Endothelial cell (in vitro differentiated cells): Measurements from ENCODE around the gene SP7. TPM values are rescaled to one million over a fixed set of nuclear protein-coding genes. Genes with fewer than 3 reads are reported as not detected.
A peak's percentile ranks its signal among the peaks of the same experiment; 100 is the strongest.

Source experiments
- DNase-seq: peaks from one replicate; pipeline ENCODE4 v3.0.0; 2021; ENCODE audit warnings: low spot score
- H3K27ac Mint-ChIP-seq: one replicate; pipeline ENCODE4 v1.8.0; 2021; ENCODE audit warnings: mixed read lengths, inconsistent platforms; ENCODE audit not compliant: unreplicated experiment
- H3K27me3 Mint-ChIP-seq: one replicate; pipeline ENCODE4 v1.8.0; 2021; ENCODE audit warnings: mild to moderate bottlenecking, moderate library complexity, mixed read lengths, inconsistent platforms; ENCODE audit not compliant: unreplicated experiment
- H3K36me3 Mint-ChIP-seq: one replicate; pipeline ENCODE4 v1.8.0; 2021; ENCODE audit warnings: mild to moderate bottlenecking, low read depth, mixed read lengths, inconsistent platforms; ENCODE audit not compliant: unreplicated experiment
- H3K4me1 Mint-ChIP-seq: one replicate; pipeline ENCODE4 v1.8.0; 2021; ENCODE audit warnings: mild to moderate bottlenecking, mixed read lengths, inconsistent platforms; ENCODE audit not compliant: unreplicated experiment
- H3K4me3 Mint-ChIP-seq: one replicate; pipeline ENCODE4 v1.8.0; 2021; ENCODE audit warnings: mild to moderate bottlenecking, mixed read lengths, inconsistent platforms; ENCODE audit not compliant: unreplicated experiment
- H3K9me3 Mint-ChIP-seq: one replicate; pipeline ENCODE4 v1.8.0; 2021; ENCODE audit warnings: mixed read lengths, inconsistent platforms; ENCODE audit not compliant: unreplicated experiment
- total RNA-seq: library from RNA; stranded (reverse); fragmentation: NEBNext Ultra II Directional; extraction: Animal tissue kit (Norgen Biotek cat#: 25700); gene quantifications from one replicate; pipeline ENCODE4 v1.2.1, GENCODE V29; 2021; ENCODE audit not compliant: unreplicated experiment
- TF ChIP-seq, protein P1 (sequence below): fragments of 200-600 bp; sonication (generic); IDR thresholded peaks from one replicate; pipeline ENCODE4 v1.5.0; 2021; ENCODE audit warnings: antibody characterized with exemption; ENCODE audit not compliant: unreplicated experiment

Gene SP7
- total RNA-seq, 1 donor from 2014 or later = 3.6 TPM

DNA sequence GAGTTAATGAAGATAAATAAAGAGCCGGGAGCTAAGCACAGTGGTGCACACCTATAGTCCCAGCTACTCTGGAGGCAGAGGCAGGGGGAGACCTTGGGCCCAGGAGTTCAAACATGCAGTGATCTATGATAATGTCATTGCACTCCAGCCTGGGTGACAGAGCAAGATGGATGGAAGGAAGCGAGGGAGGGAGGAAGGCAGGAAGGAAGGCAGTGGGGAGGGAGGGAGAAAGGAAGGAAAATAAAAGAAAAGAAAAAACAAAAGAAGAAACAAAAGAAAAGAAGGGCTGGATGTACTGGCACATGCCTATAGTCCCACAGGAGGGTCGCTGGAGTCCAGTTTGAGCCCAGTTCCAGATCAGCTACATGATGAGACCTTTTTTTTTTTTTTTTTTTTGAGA lies 19.0 kb upstream of the SP7 start:
- H3K27ac Mint-ChIP-seq = no peak overlapping the region
- H3K9me3 Mint-ChIP-seq = no peaks in the 10 kb centered on the region
- peaks cover 13% of the 10 kb centered on the region for H3K4me1 Mint-ChIP-seq
- H3K27me3 Mint-ChIP-seq = no peaks in the 10 kb centered on the region
- DNase-seq = no peak
- no peak overlapping the region for H3K4me3 Mint-ChIP-seq
- TF ChIP-seq, protein P1, sequence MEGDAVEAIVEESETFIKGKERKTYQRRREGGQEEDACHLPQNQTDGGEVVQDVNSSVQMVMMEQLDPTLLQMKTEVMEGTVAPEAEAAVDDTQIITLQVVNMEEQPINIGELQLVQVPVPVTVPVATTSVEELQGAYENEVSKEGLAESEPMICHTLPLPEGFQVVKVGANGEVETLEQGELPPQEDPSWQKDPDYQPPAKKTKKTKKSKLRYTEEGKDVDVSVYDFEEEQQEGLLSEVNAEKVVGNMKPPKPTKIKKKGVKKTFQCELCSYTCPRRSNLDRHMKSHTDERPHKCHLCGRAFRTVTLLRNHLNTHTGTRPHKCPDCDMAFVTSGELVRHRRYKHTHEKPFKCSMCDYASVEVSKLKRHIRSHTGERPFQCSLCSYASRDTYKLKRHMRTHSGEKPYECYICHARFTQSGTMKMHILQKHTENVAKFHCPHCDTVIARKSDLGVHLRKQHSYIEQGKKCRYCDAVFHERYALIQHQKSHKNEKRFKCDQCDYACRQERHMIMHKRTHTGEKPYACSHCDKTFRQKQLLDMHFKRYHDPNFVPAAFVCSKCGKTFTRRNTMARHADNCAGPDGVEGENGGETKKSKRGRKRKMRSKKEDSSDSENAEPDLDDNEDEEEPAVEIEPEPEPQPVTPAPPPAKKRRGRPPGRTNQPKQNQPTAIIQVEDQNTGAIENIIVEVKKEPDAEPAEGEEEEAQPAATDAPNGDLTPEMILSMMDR = no peak
- no peaks in the 10 kb centered on the region for H3K36me3 Mint-ChIP-seq

DNA sequence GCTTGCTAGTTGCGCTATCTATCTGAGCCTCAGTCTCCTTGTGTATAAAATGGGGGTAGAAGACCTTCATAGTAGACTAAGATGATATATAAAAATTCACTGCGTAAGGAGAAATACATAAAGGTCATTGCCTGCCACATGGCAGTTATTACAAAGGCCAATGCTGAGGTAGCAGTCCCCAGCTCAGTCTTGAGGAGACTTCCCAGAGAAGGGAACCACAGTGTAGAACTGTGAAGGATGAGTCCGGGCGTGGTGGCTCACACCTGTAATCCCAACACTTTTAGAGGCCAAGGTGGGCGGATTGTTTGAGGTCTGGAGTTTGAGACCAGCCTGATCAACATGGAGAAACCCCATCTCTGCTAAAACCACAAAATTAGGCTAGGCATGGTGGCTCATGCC lies 17.1 kb upstream of the SP7 start:
- DNase-seq = no peak
- TF ChIP-seq, protein P1 = no peak
- no peaks in the 10 kb centered on the region for H3K9me3 Mint-ChIP-seq
- H3K4me1 Mint-ChIP-seq = peaks cover 13% of the 10 kb centered on the region
- peaks cover 2% of the 10 kb centered on the region for H3K27me3 Mint-ChIP-seq
- no peak overlapping the region for H3K27ac Mint-ChIP-seq
- H3K36me3 Mint-ChIP-seq = no peaks in the 10 kb centered on the region
- no peak overlapping the region for H3K4me3 Mint-ChIP-seq

DNA sequence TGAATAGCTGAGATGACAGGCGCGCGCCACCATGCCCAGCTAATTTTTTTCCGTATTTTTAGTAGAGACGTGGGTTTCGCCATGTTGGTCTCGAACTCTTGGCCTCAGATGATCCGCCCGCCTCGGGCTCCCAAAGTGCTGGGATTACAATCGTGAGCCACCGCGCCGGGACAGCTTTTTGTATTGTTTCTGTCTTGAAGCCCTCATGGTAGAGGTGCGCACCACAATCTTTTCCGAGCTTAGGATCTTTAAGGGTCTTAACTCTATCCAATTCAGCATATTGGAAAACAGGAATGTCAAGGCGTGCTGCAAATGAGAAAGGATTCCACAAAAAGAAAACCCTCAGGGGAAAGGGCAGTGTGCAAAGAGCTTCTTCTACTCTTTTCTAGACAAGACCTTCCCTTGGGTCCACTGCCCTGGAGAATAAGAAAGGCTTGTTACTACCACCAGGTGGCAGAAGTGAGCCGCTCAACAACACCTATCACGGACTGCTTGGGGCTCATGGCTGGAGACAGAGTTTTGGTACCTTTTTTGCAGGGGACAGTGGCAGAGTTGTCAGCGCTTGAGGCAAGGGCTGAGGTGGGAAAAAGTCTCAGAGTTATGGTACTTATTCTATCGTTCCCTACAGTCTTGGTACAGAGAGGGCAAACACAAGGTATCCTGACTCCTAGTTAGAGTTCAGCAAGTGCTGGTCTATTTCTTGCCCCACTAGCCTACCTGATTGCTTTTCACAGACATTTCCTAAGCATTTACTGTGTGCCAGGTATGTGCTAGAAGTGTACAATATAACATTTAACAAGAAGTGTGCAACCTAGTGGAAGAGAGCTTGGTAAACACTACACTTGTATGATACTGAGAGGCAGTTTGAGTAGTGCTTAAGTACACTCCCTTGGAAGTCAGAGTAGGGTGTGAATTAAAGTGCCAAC lies 16.4 kb upstream of the SP7 start:
- DNase-seq = peak; percentile 80
- Mint-ChIP-seq H3K36me3 (no peaks in the 10 kb centered on the region), H3K4me3 (no peak overlapping the region), H3K27ac (peak overlapping the region; percentile 0), H3K4me1 (peaks cover 13% of the 10 kb centered on the region), H3K9me3 (no peaks in the 10 kb centered on the region), H3K27me3 (peaks cover 2% of the 10 kb centered on the region)
- TF ChIP-seq, protein P1 = peak; percentile 85

DNA sequence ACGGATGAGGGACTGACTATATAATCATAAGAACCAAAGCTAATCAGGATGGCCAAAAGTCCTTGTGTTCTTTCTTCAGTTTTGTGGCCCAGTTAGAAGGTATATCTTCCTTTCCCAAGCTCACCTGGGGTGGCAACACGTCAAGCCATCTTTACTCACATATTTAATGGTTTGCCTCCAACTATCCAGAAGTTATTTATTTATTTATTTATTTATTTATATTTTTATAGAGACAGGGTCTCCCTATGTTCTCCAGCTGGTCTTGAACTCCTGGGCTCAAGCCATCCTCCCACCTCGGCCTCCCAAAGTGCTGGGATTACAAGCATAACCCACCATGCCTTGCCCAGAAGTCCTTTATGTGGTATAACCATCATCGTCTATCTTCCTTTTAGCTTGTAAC lies 11.8 kb upstream of the SP7 start:
- no peak for DNase-seq
- peaks cover 36% of the 10 kb centered on the region for H3K4me1 Mint-ChIP-seq
- TF ChIP-seq, protein P1 = no peak
- H3K36me3 Mint-ChIP-seq = no peaks in the 10 kb centered on the region
- no peak overlapping the region for H3K4me3 Mint-ChIP-seq
- no peak overlapping the region for H3K27ac Mint-ChIP-seq
- no peaks in the 10 kb centered on the region for H3K9me3 Mint-ChIP-seq
- H3K27me3 Mint-ChIP-seq = peaks cover 7% of the 10 kb centered on the region

DNA sequence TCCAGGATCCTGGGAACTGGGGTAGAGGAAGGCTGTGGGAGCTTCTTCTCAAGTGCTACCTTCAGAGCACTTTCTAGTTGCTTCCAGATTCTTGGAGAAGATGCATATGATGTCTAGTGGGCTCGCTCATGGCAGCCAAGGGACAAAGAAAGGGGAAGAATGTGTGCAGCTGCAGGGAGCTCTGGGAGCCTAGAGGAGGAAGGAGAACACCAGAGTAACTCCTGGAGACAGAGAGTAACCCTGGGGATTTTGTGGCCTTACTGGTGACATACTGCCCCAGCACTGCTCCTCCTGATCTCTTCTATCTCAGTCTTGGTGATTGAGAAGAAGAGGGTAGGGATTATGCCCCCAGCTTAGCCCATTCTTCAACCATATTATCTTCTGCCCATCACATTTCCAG lies 10.3 kb upstream of the SP7 start:
- Mint-ChIP-seq H3K9me3 (no peaks in the 10 kb centered on the region), H3K27me3 (peaks cover 8% of the 10 kb centered on the region), H3K4me3 (no peak overlapping the region), H3K36me3 (no peaks in the 10 kb centered on the region), H3K4me1 (peaks cover 29% of the 10 kb centered on the region), H3K27ac (peak overlapping the region; percentile 25)
- TF ChIP-seq, protein P1 = no peak
- no peak for DNase-seq
